NCI-H146 treated with DMSO at 0.1 percent for 48 hours (cell line): ENCODE measurements around the gene LELP1.
A peak's percentile ranks its signal among the peaks of the same experiment; 100 is the strongest.
"Not testable (repeated sequence)": the region's sequence is repeated elsewhere in the genome, so short reads cannot be mapped to it uniquely, and the experiment has no call there.

Experiments used
- DNase-seq: peaks from one replicate; lab custom pipeline; 2025; ENCODE audit not compliant: unreplicated experiment; lab: John Stamatoyannopoulos, UW

Gene LELP1

GRCh38 chr1:153203130-153203529 is at the start of gene LELP1:
Gene LELP1 (plus strand): TSS chr1:153203430. CDS start chr1:153204708, 1,278 bp downstream.
- no peak for DNase-seq

GRCh38 chr1:153155541-153155940 is 47.7 kb upstream of the LELP1 start:
- no peak for DNase-seq

GRCh38 chr1:153168686-153169085 is 34.5 kb upstream of the LELP1 start:
- DNase-seq = no peak

GRCh38 chr1:153174624-153175023 is 28.6 kb upstream of the LELP1 start:
- DNase-seq = no peak

GRCh38 chr1:153178922-153179321 is 24.3 kb upstream of the LELP1 start:
- DNase-seq = no peak

- DNase-seq = no peak
Measured at GRCh38 chr1:153180556-153180955, 22.7 kb upstream of the LELP1 start.

- DNase-seq = not testable (repeated sequence)
Measured at GRCh38 chr1:153188301-153188700, 14.9 kb upstream of the LELP1 start.

GRCh38 chr1:153190373-153190772 is 12.9 kb upstream of the LELP1 start:
- peak; percentile 15 for DNase-seq

- DNase-seq = peak; percentile 1
Measured at GRCh38 chr1:153192697-153193096, 10.5 kb upstream of the LELP1 start.

- DNase-seq = no peak
Measured at GRCh38 chr1:153194331-153195050, 8.7 kb upstream of the LELP1 start.

- DNase-seq = no peak
Measured at GRCh38 chr1:153195216-153195615, 8.0 kb upstream of the LELP1 start.

GRCh38 chr1:153202006-153202405 is 1.2 kb upstream of the LELP1 start:
- no peak for DNase-seq

GRCh38 chr1:153206631-153207030 is 3.4 kb downstream of the LELP1 start:
- DNase-seq = no peak

GRCh38 chr1:153210206-153210605 is 7.0 kb downstream of the LELP1 start:
- DNase-seq = no peak

GRCh38 chr1:153212201-153212600 is 9.0 kb downstream of the LELP1 start:
- DNase-seq = no peak

- DNase-seq = no peak
Measured at GRCh38 chr1:153213519-153213918, 10.3 kb downstream of the LELP1 start.

- no peak for DNase-seq
Measured at GRCh38 chr1:153217212-153217611, 14.0 kb downstream of the LELP1 start, which contains the start of gene PRR9. Gene PRR9 (plus strand): TSS chr1:153217584. CDS start chr1:153218145, 561 bp downstream.

GRCh38 chr1:153217744-153218416 is 14.7 kb downstream of the LELP1 start:
- DNase-seq = no peak

- DNase-seq = no peak
Measured at GRCh38 chr1:153220606-153221303, 17.5 kb downstream of the LELP1 start.

GRCh38 chr1:153223040-153223891 is 20.0 kb downstream of the LELP1 start:
- DNase-seq = peak; percentile 25

- no peak for DNase-seq
Measured at GRCh38 chr1:153227810-153228209, 24.6 kb downstream of the LELP1 start.
